H9 (cell line): Measurements from ENCODE around the gene TMCC3. TPM values are rescaled to one million over a fixed set of nuclear protein-coding genes. Genes with fewer than 3 reads are reported as not detected.

Experiments
- DNase-seq: peaks from one replicate; pipeline ENCODE4 v3.0.0-alpha.2; 2017
- H2AFZ ChIP-seq: one replicate; pipeline ENCODE4 v1.6.1; 2013; ENCODE audit warnings: mild to moderate bottlenecking, low read length, control low read depth, moderate library complexity
- H2AK5ac ChIP-seq: 2 replicates; pipeline ENCODE4 v1.6.1; 2013; ENCODE audit warnings: low read length, control low read depth, mixed read lengths; ENCODE audit not compliant: insufficient read length
- H2BK120ac ChIP-seq: one replicate; pipeline ENCODE4 v1.6.1; 2013; ENCODE audit warnings: low read depth, mild to moderate bottlenecking, low read length, control low read depth, inconsistent platforms; ENCODE audit not compliant: poor library complexity, severe bottlenecking
- H2BK12ac ChIP-seq: 2 replicates; pipeline ENCODE4 v1.6.1; 2013; ENCODE audit warnings: low read length, control low read depth, mixed read lengths, low read depth; ENCODE audit not compliant: insufficient read length
- H2BK15ac ChIP-seq: 2 replicates; pipeline ENCODE4 v1.6.1; 2013; ENCODE audit warnings: low read depth, low read length, control low read depth
- H2BK20ac ChIP-seq: one replicate; pipeline ENCODE4 v1.6.1; 2013; ENCODE audit warnings: low read depth, mild to moderate bottlenecking, low read length, control low read depth, inconsistent platforms; ENCODE audit not compliant: poor library complexity, severe bottlenecking
- H2BK5ac ChIP-seq: 2 replicates; pipeline ENCODE4 v1.6.1; 2013; ENCODE audit warnings: low read length, control low read depth, mixed read lengths; ENCODE audit not compliant: insufficient read length
- H3K14ac ChIP-seq: 2 replicates; pipeline ENCODE4 v1.6.1; 2013; ENCODE audit warnings: low read length, control low read depth; ENCODE audit not compliant: insufficient read depth
- H3K18ac ChIP-seq: 2 replicates; pipeline ENCODE4 v1.6.1; 2013; ENCODE audit warnings: low read depth, mild to moderate bottlenecking, mixed read lengths, low read length, control low read depth; ENCODE audit not compliant: insufficient read length
- H3K23ac ChIP-seq: 2 replicates; pipeline ENCODE4 v1.6.1; 2013; ENCODE audit warnings: low read length, control low read depth, mixed read lengths, low read depth; ENCODE audit not compliant: insufficient read length
- H3K23me2 ChIP-seq: 2 replicates; pipeline ENCODE4 v1.6.1; 2013; ENCODE audit warnings: low read depth, mild to moderate bottlenecking, mixed read lengths, low read length, control low read depth; ENCODE audit not compliant: insufficient read length, poor library complexity, severe bottlenecking
- H3K27ac ChIP-seq: 2 replicates; pipeline ENCODE4 v1.5.1; 2013; ENCODE audit warnings: low read length, control low read depth, mixed read lengths, low read depth; ENCODE audit not compliant: insufficient read length
- H3K27me3 ChIP-seq: 2 replicates; pipeline ENCODE4 v1.6.1; 2013; ENCODE audit warnings: low read length, control low read depth, inconsistent platforms; ENCODE audit not compliant: insufficient read depth
- H3K4ac ChIP-seq: 2 replicates; pipeline ENCODE4 v1.6.1; 2013; ENCODE audit warnings: low read depth, mild to moderate bottlenecking, control low read depth, inconsistent platforms, low read length, moderate library complexity
- H3K4me1 ChIP-seq: 2 replicates; pipeline ENCODE4 v1.6.1; 2013; ENCODE audit warnings: low read length, control low read depth, inconsistent platforms; ENCODE audit not compliant: insufficient read depth
- H3K4me2 ChIP-seq: 2 replicates; pipeline ENCODE4 v1.6.1; 2013; ENCODE audit warnings: low read length, control low read depth, mixed read lengths; ENCODE audit not compliant: insufficient read length, insufficient read depth
- H3K56ac ChIP-seq: 2 replicates; pipeline ENCODE4 v1.6.1; 2013; ENCODE audit warnings: low read depth, mild to moderate bottlenecking, mixed read lengths, low read length, control low read depth; ENCODE audit not compliant: insufficient read length
- H3K79me1 ChIP-seq: 2 replicates; pipeline ENCODE4 v1.6.1; 2013; ENCODE audit warnings: low read depth, mild to moderate bottlenecking, moderate library complexity, low read length, control low read depth, inconsistent platforms; ENCODE audit not compliant: insufficient read depth, poor library complexity, severe bottlenecking
- H3K79me2 ChIP-seq: 2 replicates; pipeline ENCODE4 v1.6.1; 2013; ENCODE audit warnings: low read length, control low read depth, inconsistent platforms; ENCODE audit not compliant: insufficient read depth
- H3K9ac ChIP-seq: 2 replicates; pipeline ENCODE4 v1.6.1; 2013; ENCODE audit warnings: low read length, control low read depth, mixed read lengths; ENCODE audit not compliant: insufficient read length; ENCODE audit errors: extremely low read depth
- H3K9me3 ChIP-seq: one replicate; pipeline ENCODE4 v1.6.1; 2013; ENCODE audit warnings: low read depth, low read length, inconsistent platforms; ENCODE audit not compliant: control insufficient read depth
- H3T11ph ChIP-seq: one replicate; pipeline ENCODE4 v1.6.1; 2013; ENCODE audit warnings: mild to moderate bottlenecking, low read length, control low read depth, inconsistent platforms
- H4K20me1 ChIP-seq: one replicate; pipeline ENCODE4 v1.6.1; 2013; ENCODE audit not compliant: control insufficient read depth, insufficient read length, insufficient read depth
- H4K5ac ChIP-seq: 2 replicates; pipeline ENCODE4 v1.6.1; 2013; ENCODE audit warnings: low read depth, mild to moderate bottlenecking, mixed read lengths, low read length, control low read depth; ENCODE audit not compliant: insufficient read length
- H4K8ac ChIP-seq: replicated peaks from 2 replicates; pipeline ENCODE4 v1.6.1; 2013; ENCODE audit warnings: low read length, control low read depth, mixed read lengths, low read depth; ENCODE audit not compliant: insufficient read length
- H4K91ac ChIP-seq: 2 replicates; pipeline ENCODE4 v1.6.1; 2013; ENCODE audit warnings: low read depth, mild to moderate bottlenecking, moderate library complexity, mixed read lengths, low read length, control low read depth; ENCODE audit not compliant: insufficient read length
- H3K27ac Mint-ChIP-seq, 3 experiments: 2 replicates in 2 of 3; 3 replicates in 1 of 3; pipeline ENCODE4 v1.8.0; 2020 to 2021; ENCODE audit warnings: mixed read lengths in 3 of 3, mild to moderate bottlenecking in 1 of 3, moderate library complexity in 1 of 3
- H3K27me3 Mint-ChIP-seq: 2 replicates; pipeline ENCODE4 v1.8.0; 2021; ENCODE audit warnings: low read depth, mild to moderate bottlenecking, moderate library complexity, mixed read lengths
- H3K36me3 Mint-ChIP-seq, 3 experiments: 2 replicates in 2 of 3; 3 replicates in 1 of 3; pipeline ENCODE4 v1.8.0; 2020 to 2021; ENCODE audit warnings: low read depth in 3 of 3, mixed read lengths in 3 of 3; ENCODE audit not compliant: insufficient read depth in 1 of 3
- H3K4me1 Mint-ChIP-seq, 2 experiments: 2 replicates each; pipeline ENCODE4 v1.8.0; 2020; ENCODE audit warnings: mixed read lengths in 2 of 2
- H3K4me3 Mint-ChIP-seq, 2 experiments: 2 replicates in 1 of 2; 3 replicates in 1 of 2; pipeline ENCODE4 v1.8.0; 2020 to 2021; ENCODE audit warnings: mild to moderate bottlenecking in 2 of 2, mixed read lengths in 2 of 2, moderate library complexity in 1 of 2
- H3K9me3 Mint-ChIP-seq, 2 experiments: 2 replicates in 1 of 2; 3 replicates in 1 of 2; pipeline ENCODE4 v1.8.0; 2020; ENCODE audit warnings: mild to moderate bottlenecking in 2 of 2, mixed read lengths in 2 of 2, moderate library complexity in 1 of 2
- WGBS: extraction: QIAGEN DNeasy Blood & Tissue Kit; methylation state at CpG from one replicate; pipeline ENCODE4 v1.1.7; 2013; ENCODE audit warnings: missing lambda C conversion rate, low lambda C conversion rate, mixed read lengths; ENCODE audit not compliant: insufficient read length; ENCODE audit errors: extremely low coverage; 5-methylcytosine and 5-hydroxymethylcytosine counted together
- total RNA-seq: library from RNA; stranded (reverse); gene quantifications from 2 replicates; pipeline ENCODE4 v1.2.1, GENCODE V29; 2021
- TF ChIP-seq, protein P1 (sequence below): fragments of 200-600 bp; sonication (generic); conservative IDR thresholded peaks from 3 replicates; pipeline ENCODE4 v1.8.0; 2021; ENCODE audit warnings: antibody characterized with exemption, mild to moderate bottlenecking

The TMCC3 gene
- total RNA-seq, 1 experiment from 2014 or later, result 0.87 TPM

- Histone ChIP-seq H3K79me2 (no peaks in the 10 kb centered on the region), H3K9me3 (no peaks in the 10 kb centered on the region), H2AK5ac (no peak overlapping the region), H2BK5ac (no peak overlapping the region), H4K91ac (no peak overlapping the region), H2BK20ac (no peak overlapping the region), H2BK15ac (no peak overlapping the region), H3K4me2 (no peak overlapping the region), H4K8ac (no peak overlapping the region), H4K20me1 (no peaks in the 10 kb centered on the region), H3K27ac (no peak overlapping the region), H3K18ac (no peak overlapping the region), H3K27me3 (no peaks in the 10 kb centered on the region), H3K4me1 (no peaks in the 10 kb centered on the region), H2BK12ac (no peak overlapping the region), H3K9ac (no peak overlapping the region), H3K23me2 (no peaks in the 10 kb centered on the region), H2BK120ac (no peak overlapping the region), H2AFZ (no peak overlapping the region), H3K4ac (no peak overlapping the region), H3K56ac (no peak overlapping the region), H3K14ac (no peak overlapping the region), H3K23ac (no peak overlapping the region), H3K79me1 (no peaks in the 10 kb centered on the region), H3T11ph (no peak overlapping the region), H4K5ac (no peak overlapping the region)
- no peak overlapping the region for H3K4me3 Mint-ChIP-seq
- H3K27me3 Mint-ChIP-seq, result peaks cover 4% of the 10 kb centered on the region
- H3K36me3 Mint-ChIP-seq, result no peaks in the 10 kb centered on the region
- H3K4me1 Mint-ChIP-seq, result peaks cover 5 to 20% of the 10 kb centered on the region in 2 experiments
- DNase-seq, result no peak
- TF ChIP-seq, protein P1, sequence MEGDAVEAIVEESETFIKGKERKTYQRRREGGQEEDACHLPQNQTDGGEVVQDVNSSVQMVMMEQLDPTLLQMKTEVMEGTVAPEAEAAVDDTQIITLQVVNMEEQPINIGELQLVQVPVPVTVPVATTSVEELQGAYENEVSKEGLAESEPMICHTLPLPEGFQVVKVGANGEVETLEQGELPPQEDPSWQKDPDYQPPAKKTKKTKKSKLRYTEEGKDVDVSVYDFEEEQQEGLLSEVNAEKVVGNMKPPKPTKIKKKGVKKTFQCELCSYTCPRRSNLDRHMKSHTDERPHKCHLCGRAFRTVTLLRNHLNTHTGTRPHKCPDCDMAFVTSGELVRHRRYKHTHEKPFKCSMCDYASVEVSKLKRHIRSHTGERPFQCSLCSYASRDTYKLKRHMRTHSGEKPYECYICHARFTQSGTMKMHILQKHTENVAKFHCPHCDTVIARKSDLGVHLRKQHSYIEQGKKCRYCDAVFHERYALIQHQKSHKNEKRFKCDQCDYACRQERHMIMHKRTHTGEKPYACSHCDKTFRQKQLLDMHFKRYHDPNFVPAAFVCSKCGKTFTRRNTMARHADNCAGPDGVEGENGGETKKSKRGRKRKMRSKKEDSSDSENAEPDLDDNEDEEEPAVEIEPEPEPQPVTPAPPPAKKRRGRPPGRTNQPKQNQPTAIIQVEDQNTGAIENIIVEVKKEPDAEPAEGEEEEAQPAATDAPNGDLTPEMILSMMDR, result no peak
- H3K27ac Mint-ChIP-seq, result no peak overlapping the region
- no peaks in the 10 kb centered on the region; a peak in 1 of 5 replicates for H3K9me3 Mint-ChIP-seq
- WGBS, result no CpG with 5 or more reads among the region's 6 CpGs
These were observed 116.1 kb downstream of the TMCC3 start for GRCh38 chr12:94534278-94534677.
